AML-193 (cell line): ENCODE measurements around the gene ACIN1.
A peak's percentile ranks its signal among the peaks of the same experiment; 100 is the strongest.
"Not testable (repeated sequence)": the region's sequence is repeated elsewhere in the genome, so short reads cannot be mapped to it uniquely, and the experiment has no call there.

Experiments
- DNase-seq, 2 experiments: peaks; one replicate each; lab custom pipeline; 2025; lab: John Stamatoyannopoulos, UW

ACIN1 gene

GRCh38 chr14:23122086-23122485 is 27.1 kb upstream of the ACIN1 start:
- no peak for DNase-seq

GRCh38 chr14:23121361-23121771 is 26.4 kb upstream of the ACIN1 start:
- DNase-seq = no peak

GRCh38 chr14:23120541-23121251 is 25.8 kb upstream of the ACIN1 start:
- peak; percentile 80 to 87 for DNase-seq

- peak; percentile 94 to 96 for DNase-seq
Measured at GRCh38 chr14:23119363-23120327, 24.7 kb upstream of the ACIN1 start.

GRCh38 chr14:23118506-23119362 is 23.8 kb upstream of the ACIN1 start, which contains the start of gene CEBPE:
Gene CEBPE (minus strand): TSS chr14:23119255. CDS start chr14:23119091, 164 bp downstream.
- peak; percentile 70 to 79 for DNase-seq

- no peak for DNase-seq
Measured at GRCh38 chr14:23117371-23118020, 22.6 kb upstream of the ACIN1 start.

GRCh38 chr14:23115918-23116317 is 21.0 kb upstream of the ACIN1 start:
- no peak for DNase-seq

- DNase-seq = no peak
Measured at GRCh38 chr14:23115039-23115731, 20.2 kb upstream of the ACIN1 start.

GRCh38 chr14:23114669-23115038 is 19.7 kb upstream of the ACIN1 start:
- DNase-seq = no peak

- no peak for DNase-seq
Measured at GRCh38 chr14:23114120-23114458, 19.2 kb upstream of the ACIN1 start.

- DNase-seq = peak; percentile 87 to 88
Measured at GRCh38 chr14:23113431-23114119, 18.6 kb upstream of the ACIN1 start.

GRCh38 chr14:23112359-23113178 is 17.6 kb upstream of the ACIN1 start:
- peak; percentile 93 to 95 for DNase-seq

GRCh38 chr14:23110579-23111365 is 15.8 kb upstream of the ACIN1 start:
- DNase-seq = no peak

- no peak for DNase-seq
Measured at GRCh38 chr14:23109769-23110168, 14.8 kb upstream of the ACIN1 start.

GRCh38 chr14:23108169-23108568 is 13.2 kb upstream of the ACIN1 start:
- DNase-seq = not testable (repeated sequence)

- not testable (repeated sequence) for DNase-seq
Measured at GRCh38 chr14:23107620-23108019, 12.7 kb upstream of the ACIN1 start.

- no peak for DNase-seq
Measured at GRCh38 chr14:23106747-23107045, 11.8 kb upstream of the ACIN1 start.

GRCh38 chr14:23105348-23105824 is 10.4 kb upstream of the ACIN1 start:
- no peak for DNase-seq
